ENCODE measurements around the gene NINJ1.

Gene NINJ1

GRCh38 chr9:93132287-93132927 is 1.6 kb downstream of the NINJ1 start:
- peak; percentile 71 for DNase-seq (ENCODE audit: low spot score)

GRCh38 chr9:93131599-93132286 is 2.3 kb downstream of the NINJ1 start:
- DNase-seq (ENCODE audit: low spot score) = no peak

- no peak for DNase-seq (ENCODE audit: low spot score)
Observed at GRCh38 chr9:93130861-93131481, 3.1 kb downstream of the NINJ1 start.

- no peak for DNase-seq (ENCODE audit: low spot score)
Observed at GRCh38 chr9:93129691-93130500, 4.2 kb downstream of the NINJ1 start.

GRCh38 chr9:93129286-93129685 is 4.8 kb downstream of the NINJ1 start:
- DNase-seq (ENCODE audit: low spot score) = peak; percentile 50

GRCh38 chr9:93128715-93129224 is 5.3 kb downstream of the NINJ1 start:
- no peak for DNase-seq (ENCODE audit: low spot score)

DNA sequence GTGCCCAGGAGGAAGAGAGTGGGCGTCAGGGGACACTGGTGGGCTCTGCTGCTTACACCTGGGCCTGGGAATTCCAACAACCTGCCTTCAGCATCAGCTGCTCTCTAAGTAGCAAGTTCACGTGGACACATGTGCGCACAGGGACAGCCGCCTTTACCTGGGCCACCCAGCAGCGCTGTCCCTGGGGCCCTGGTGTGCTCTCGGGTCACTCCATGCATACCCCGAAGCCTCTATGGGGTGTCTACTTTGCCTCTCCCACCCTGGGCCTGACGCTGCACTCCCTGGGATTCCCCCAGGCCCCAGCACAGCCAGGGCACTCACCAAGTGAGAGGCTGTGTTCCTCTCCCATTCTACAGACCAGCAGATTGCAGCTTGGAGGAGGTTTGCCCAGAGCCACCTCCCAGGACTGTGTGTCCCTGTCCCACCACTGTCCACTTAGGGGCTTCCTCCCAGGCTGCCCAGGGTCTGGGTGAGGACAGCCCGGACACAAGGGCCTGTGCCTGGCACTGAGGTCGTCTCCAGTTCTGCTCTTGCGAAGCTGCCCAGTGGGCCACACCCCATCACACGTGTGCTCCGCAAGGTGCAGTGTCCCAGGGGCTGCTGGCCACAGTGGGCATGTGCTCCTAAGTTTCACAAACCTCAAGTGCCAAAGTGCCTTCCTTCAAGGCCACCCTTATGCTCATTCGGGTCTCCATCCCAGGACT is 5.9 kb downstream of the NINJ1 start:
- DNase-seq (ENCODE audit: low spot score) = no peak

DNA sequence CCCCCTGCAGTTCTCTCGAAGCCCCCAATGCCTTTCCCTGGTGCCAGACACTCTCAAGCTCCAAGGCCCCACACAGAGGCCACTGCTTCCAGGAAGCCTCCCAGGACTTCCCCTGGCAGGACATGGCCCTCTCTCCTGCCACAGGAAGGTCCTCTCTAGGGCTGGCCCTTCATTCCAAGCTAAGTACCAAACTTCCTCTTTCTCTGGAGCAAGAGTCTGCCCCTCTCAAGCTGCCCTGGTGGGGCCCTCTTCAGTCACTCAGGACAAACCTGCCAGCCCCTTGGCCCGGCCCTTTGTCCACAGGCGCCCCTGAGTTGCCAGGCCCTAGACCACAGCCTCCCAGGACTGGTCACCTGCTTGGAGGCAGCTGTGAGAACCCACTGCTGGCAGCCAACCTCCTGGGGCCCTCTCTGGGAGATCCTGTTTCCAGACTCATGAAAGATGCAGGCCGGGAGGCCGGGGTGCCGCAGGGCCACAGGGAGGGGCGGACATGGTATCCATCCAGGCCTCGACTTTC is 6.6 kb downstream of the NINJ1 start:
- DNase-seq (ENCODE audit: low spot score) = peak; percentile 65

DNA sequence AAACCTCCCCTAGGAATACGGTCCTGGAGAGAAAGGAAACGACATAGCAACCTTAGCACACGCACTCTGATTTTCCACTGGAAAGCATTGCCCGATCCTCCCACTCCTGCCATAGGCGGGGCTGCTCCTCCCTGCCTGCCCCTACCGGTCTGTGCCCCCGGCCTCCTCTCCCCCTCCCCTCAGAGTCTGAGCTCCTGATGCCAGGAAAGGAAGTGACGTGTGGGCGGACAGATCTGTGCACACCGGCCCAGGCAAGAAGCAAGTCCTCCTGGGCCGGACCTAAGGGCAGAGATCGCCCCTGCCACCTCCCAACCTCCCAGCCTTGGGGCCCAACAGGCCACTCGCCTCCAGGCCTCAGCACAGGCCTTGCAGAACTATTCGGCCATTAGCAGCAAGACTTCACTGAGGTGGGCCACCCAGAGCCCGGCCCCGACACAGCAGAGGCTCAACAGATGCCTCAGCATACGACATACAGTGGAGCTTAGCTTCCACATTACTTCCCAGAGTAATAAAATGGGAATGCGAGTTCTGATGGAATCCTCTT is 7.2 kb downstream of the NINJ1 start:
- no peak for DNase-seq (ENCODE audit: low spot score)

GRCh38 chr9:93126151-93126781 is 7.8 kb downstream of the NINJ1 start:
- DNase-seq (ENCODE audit: low spot score) = no peak

DNA sequence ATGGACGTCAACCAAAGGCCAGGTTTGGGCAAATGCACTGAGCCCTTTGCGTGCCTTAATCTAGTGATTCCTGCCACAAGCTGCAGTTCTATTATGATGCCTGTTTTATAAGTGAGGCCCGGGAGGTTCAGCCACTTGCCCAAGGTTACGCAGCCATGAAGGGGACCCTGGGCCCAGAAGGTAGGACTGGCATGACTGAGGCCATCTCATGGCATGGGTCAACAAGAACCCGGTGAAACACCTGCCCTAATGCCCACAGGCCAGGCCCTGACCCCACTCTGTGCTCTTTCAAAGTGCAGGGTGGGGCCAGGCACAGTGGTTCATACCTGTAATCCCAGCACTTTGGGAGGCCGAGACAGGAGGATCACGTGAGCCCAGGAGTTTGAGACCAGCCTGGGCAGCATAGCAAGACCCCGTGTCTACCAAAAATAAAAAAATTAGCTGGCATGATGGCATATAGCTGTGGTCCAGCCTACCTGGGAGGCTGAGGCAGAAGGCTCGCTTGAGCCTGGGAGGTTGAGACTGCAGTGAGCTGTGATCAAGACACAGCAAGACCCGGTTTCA is 8.6 kb downstream of the NINJ1 start:
- no peak for DNase-seq (ENCODE audit: low spot score)

DNA sequence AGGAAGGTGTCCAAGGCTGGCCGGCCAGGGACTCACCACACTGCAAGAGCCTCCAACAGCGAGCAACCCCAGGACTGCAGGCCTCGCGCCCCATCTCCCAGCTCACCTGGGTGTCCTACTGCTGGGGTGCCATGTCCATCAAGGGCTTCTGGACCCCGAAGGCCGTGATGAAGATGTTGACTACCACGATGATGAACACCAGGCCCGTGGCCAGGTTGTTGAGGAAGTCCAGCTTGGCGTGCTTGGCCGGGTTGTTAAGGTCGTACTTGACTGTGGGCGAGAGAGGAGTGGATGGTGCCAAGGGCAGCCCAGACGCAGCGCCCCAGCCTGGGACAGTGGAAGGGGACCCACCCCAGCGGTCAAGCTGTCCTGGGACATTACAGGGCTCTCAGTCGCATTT is 9.3 kb downstream of the NINJ1 start:
- no peak for DNase-seq (ENCODE audit: low spot score)

DNA sequence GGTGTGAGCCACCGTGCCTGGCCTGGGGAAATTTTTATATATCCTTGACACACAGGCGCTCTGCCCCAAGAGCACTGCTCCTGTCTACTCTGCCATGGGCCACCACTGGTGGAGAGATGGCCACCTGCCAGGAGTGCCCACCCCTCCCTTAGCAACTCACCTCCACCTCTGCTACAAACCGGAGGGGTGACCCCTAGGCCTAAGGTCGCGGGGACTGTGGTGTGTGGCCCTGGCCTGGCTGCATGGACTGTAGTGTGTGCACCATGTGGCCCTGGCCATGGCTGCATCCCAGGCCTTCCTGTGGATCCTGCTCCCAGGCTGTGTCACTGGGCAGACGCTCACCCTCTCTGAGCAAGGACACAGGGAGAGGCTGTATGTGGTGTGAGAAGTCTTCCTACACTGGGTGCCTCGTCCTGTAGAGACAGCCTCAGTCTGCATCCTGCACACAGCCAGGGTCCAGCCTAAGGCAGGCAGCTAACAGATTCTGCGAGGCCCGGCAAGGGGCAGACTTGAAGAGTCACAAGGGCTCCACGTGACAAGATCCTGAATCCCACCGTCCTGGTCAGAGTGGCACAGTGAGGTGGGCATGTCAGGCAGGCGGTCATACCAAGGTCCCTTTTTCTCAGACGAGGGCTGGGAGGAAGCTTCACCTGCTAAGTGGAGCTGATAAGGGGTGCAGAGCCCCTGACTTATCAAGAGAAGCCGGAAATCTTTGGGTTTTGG is 10.3 kb downstream of the NINJ1 start:
- DNase-seq (ENCODE audit: low spot score) = no peak

GRCh38 chr9:93122721-93123221 is 11.3 kb downstream of the NINJ1 start:
- DNase-seq (ENCODE audit: low spot score) = no peak

DNA sequence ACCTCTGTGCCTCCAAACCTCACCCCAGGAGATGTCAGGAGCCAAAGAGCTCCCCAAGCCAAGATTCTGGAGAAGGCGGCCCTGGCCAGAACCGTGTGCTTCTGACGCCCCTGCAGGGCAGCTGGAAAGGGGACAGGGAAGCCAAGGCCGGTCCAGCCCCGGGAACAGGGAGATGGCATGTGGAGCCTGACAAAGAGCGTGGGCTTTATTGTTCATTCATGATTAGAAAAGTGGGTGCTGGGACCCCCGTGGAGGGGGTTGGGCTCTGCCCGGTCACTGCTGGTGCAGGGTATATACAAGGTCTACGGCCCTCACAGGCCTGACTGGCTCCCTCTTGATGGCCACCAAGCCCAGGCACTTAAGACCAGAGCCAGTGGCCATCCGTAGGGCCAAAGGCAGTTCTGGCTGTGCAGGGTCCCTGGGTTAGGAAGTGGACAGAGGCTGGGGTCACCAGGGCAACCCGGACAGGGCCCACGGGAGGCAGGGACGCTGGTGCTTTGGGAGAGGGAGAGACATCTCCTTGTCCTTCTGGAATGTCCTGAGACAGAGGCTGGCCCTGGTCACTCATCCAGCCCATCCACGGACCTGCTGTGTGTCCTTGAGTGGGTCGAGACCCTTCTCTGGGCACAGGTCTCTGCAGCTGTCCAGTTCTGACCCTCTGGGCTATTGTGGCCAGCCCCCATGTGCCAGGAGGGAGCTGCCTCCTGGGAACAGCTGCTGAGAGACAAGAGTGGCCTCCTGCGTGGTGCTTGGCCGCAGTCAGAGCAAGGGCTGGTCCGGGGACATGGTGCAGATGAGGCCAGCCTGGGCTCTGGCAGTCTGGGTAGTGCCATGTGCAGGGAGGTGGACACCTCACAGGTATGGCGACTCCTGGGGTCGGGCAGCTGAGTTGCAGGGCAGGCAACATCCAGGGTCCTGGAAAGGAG is 12.5 kb downstream of the NINJ1 start:
- DNase-seq (ENCODE audit: low spot score) = no peak

GRCh38 chr9:93120846-93121315 is 13.2 kb downstream of the NINJ1 start:
- no peak for DNase-seq (ENCODE audit: low spot score)

- peak; percentile 74 for DNase-seq (ENCODE audit: low spot score)
Observed at GRCh38 chr9:93119953-93120845, 13.9 kb downstream of the NINJ1 start.

GRCh38 chr9:93119703-93119952 is 14.4 kb downstream of the NINJ1 start:
- DNase-seq (ENCODE audit: low spot score) = no peak
